Lower leg skin (tissue), 4 donors: ENCODE measurements around the gene GRAMD2A. TPM values are rescaled to one million over a fixed set of nuclear protein-coding genes. Genes with fewer than 3 reads are reported as not detected.

ENCODE experiments used
- DNase-seq, 2 donors: peaks; one replicate each; pipeline ENCODE4 v3.0.0-alpha.2; 2019; ENCODE audit warnings: low spot score in 2 of 2
- H3K4me3 ChIP-seq: fragments of 200-600 bp; sonication (generic); 2 replicates; pipeline ENCODE4 v1.5.1; 2017; ENCODE audit warnings: mild to moderate bottlenecking, low read depth; ENCODE audit not compliant: poor library complexity, severe bottlenecking
- POLR2A ChIP-seq, 2 donors: fragments of 450-650 bp; IDR thresholded peaks; one replicate each; pipeline ENCODE4 v1.6.1; 2016 to 2017; ENCODE audit warnings: antibody characterized with exemption in 2 of 2, mild to moderate bottlenecking in 1 of 2, moderate library complexity in 1 of 2
- WGBS, 2 donors: methylation state at CpG; one replicate each; pipeline ENCODE4 v1.1.5; 2018; 5-methylcytosine and 5-hydroxymethylcytosine counted together
- intact Hi-C: fragments of 100-400 bp; cut with DNase I; formaldehyde crosslinking; loops from one replicate; pipeline ENCODE4 v1.15.0; 2023; ENCODE audit warnings: low total_unique reads
- total RNA-seq, 4 donors: library from RNA; depleted of rRNA; stranded (reverse); fragments of >200 nt; gene quantifications; one replicate each; pipeline ENCODE4 v1.1.0, GENCODE V29; 2016
- TF ChIP-seq, protein P1 (sequence below), 3 donors: fragments of 450-650 bp; IDR thresholded peaks; one replicate each; pipeline ENCODE4 v1.5.1; 2016; ENCODE audit warnings: antibody characterized with exemption in 3 of 3, mild to moderate bottlenecking in 3 of 3, moderate library complexity in 2 of 3

GRAMD2A gene
- total RNA-seq, 4 donors from 2014 or later, result 4.6 to 5.9 (median 5.1) TPM

DNA sequence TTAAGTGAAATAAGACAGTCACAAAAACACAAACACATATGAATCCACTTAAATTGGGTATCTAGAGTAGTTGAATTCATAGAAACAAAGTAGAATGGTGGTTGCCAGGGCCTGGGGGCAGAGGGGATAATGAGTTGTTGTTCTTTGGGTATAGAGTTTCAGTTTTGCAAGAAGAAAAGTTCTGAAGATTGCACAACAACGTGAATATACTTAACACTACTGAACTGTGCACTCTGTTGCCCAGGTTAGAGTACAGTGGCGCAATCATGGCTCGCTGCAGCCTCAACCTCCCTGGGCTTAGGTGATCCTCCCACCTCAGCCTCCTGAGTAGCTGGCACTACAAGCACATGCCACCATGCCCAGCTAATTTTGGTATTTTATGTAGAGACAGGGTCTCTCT lies 14.9 kb downstream of the GRAMD2A start:
- no peak for TF ChIP-seq POLR2A (IDR thresholded peaks at IDR 0.05)
- TF ChIP-seq, protein P1, sequence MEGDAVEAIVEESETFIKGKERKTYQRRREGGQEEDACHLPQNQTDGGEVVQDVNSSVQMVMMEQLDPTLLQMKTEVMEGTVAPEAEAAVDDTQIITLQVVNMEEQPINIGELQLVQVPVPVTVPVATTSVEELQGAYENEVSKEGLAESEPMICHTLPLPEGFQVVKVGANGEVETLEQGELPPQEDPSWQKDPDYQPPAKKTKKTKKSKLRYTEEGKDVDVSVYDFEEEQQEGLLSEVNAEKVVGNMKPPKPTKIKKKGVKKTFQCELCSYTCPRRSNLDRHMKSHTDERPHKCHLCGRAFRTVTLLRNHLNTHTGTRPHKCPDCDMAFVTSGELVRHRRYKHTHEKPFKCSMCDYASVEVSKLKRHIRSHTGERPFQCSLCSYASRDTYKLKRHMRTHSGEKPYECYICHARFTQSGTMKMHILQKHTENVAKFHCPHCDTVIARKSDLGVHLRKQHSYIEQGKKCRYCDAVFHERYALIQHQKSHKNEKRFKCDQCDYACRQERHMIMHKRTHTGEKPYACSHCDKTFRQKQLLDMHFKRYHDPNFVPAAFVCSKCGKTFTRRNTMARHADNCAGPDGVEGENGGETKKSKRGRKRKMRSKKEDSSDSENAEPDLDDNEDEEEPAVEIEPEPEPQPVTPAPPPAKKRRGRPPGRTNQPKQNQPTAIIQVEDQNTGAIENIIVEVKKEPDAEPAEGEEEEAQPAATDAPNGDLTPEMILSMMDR (IDR thresholded peaks at IDR 0.05), result no peak
- no peak overlapping the region for H3K4me3 ChIP-seq
- WGBS, 2 donors, result 66 to 70% methylated on average over 3 of the region's 3 CpGs
- intact Hi-C loops, result no loop called here
- no peak for DNase-seq

- TF ChIP-seq, protein P1 (IDR thresholded peaks at IDR 0.05), result no peak
- TF ChIP-seq POLR2A (IDR thresholded peaks at IDR 0.05), result no peak
- intact Hi-C loops, result no loop called here
- 81 to 93% methylated on average over 3 of the region's 3 CpGs for WGBS, 2 donors
- H3K4me3 ChIP-seq, result no peak overlapping the region
- no peak for DNase-seq
Observed at GRCh38 chr15:72182244-72182643, 15.3 kb downstream of the GRAMD2A start.

- intact Hi-C loops, result no loop called here
- WGBS, 2 donors, result 90 to 96% methylated on average over 5 of the region's 5 CpGs
- TF ChIP-seq POLR2A (IDR thresholded peaks at IDR 0.05), result no peak
- TF ChIP-seq, protein P1 (IDR thresholded peaks at IDR 0.05), result no peak
- peak in 1 of 2 donors; percentile 64 for DNase-seq
- no peak overlapping the region for H3K4me3 ChIP-seq
Observed at GRCh38 chr15:72180761-72181324, 16.7 kb downstream of the GRAMD2A start.

- TF ChIP-seq, protein P1 (IDR thresholded peaks at IDR 0.05), result no peak
- TF ChIP-seq POLR2A (IDR thresholded peaks at IDR 0.05), result no peak
- intact Hi-C loops, result no loop called here
- DNase-seq, result peak in 1 of 2 donors; percentile 76
- no peak overlapping the region for H3K4me3 ChIP-seq
- WGBS, 2 donors, result 32 to 46% methylated on average over 8 to 14 of the region's 16 CpGs
Observed at GRCh38 chr15:72179950-72180581, 17.5 kb downstream of the GRAMD2A start.

- H3K4me3 ChIP-seq, result no peak overlapping the region
- peak in 1 of 2 donors; percentile 52 for DNase-seq
- intact Hi-C loops, result no loop called here
- 91 to 94% methylated on average over 13 of the region's 13 CpGs for WGBS, 2 donors
- TF ChIP-seq POLR2A (IDR thresholded peaks at IDR 0.05), result no peak
- TF ChIP-seq, protein P1 (IDR thresholded peaks at IDR 0.05), result no peak
Observed at GRCh38 chr15:72178976-72179585, 18.5 kb downstream of the GRAMD2A start.
